Keratinocyte (primary cell): ENCODE results near the gene AGAP1.

ENCODE experiments used
- EZH2 ChIP-seq: IDR thresholded peaks from one replicate; pipeline ENCODE4 v1.6.1; 2012; ENCODE audit warnings: inconsistent platforms, mild to moderate bottlenecking, low read length, moderate library complexity
- TF ChIP-seq, protein P1 (sequence below), 3 experiments: IDR thresholded peaks in 1 of 3; conservative IDR thresholded peaks in 1 of 3; optimal IDR thresholded peaks in 1 of 3; 2 replicates in 2 of 3; 3 replicates in 1 of 3; pipeline versions ENCODE3 to v1.5.1; 2011; ENCODE audit warnings: low read length in 3 of 3, mild to moderate bottlenecking in 3 of 3, moderate library complexity in 2 of 3, control low read depth in 1 of 3, inconsistent platforms in 1 of 3; ENCODE audit not compliant: insufficient read depth in 2 of 3; ENCODE audit errors: extremely low read depth in 1 of 3

- TF ChIP-seq, protein P1, sequence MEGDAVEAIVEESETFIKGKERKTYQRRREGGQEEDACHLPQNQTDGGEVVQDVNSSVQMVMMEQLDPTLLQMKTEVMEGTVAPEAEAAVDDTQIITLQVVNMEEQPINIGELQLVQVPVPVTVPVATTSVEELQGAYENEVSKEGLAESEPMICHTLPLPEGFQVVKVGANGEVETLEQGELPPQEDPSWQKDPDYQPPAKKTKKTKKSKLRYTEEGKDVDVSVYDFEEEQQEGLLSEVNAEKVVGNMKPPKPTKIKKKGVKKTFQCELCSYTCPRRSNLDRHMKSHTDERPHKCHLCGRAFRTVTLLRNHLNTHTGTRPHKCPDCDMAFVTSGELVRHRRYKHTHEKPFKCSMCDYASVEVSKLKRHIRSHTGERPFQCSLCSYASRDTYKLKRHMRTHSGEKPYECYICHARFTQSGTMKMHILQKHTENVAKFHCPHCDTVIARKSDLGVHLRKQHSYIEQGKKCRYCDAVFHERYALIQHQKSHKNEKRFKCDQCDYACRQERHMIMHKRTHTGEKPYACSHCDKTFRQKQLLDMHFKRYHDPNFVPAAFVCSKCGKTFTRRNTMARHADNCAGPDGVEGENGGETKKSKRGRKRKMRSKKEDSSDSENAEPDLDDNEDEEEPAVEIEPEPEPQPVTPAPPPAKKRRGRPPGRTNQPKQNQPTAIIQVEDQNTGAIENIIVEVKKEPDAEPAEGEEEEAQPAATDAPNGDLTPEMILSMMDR (optimal IDR thresholded peaks at IDR 0.05 in 1 of 3, IDR thresholded peaks at IDR 0.05 in 1 of 3, conservative IDR thresholded peaks at IDR 0.05 in 1 of 3; ENCODE audit: extremely low read depth in 1 of 3, insufficient read depth in 2 of 3, low read length in 3 of 3) = no peak
- no peak for TF ChIP-seq EZH2
Observed at GRCh38 chr2:235901243-235901642, 407.4 kb downstream of the AGAP1 start.
